ENCODE results near the gene ASCL1.

ASCL1 gene

DNA sequence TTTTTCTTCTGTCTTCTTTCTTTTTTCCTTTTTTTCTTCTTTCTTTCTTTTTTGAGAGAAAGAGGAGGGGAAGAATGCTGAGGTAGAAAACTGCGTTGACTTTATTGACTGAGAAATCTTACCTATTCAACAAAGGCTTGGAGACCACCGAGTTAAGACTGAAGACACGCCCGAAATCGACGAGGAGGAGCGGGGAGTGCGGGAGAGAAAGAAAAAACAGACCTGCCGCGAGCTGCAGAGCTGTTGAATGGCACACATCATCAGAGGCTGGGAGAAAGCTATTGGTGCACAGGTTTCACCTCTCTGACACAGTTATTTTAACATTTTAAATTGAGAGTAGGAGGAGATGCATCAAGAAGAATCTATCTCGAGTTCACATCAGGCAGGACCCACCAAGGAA is 5.1 kb downstream of the ASCL1 start:
- no peak for DNase-seq (ENCODE audit: extremely low read depth, low read depth)
- TF ChIP-seq, protein P1, sequence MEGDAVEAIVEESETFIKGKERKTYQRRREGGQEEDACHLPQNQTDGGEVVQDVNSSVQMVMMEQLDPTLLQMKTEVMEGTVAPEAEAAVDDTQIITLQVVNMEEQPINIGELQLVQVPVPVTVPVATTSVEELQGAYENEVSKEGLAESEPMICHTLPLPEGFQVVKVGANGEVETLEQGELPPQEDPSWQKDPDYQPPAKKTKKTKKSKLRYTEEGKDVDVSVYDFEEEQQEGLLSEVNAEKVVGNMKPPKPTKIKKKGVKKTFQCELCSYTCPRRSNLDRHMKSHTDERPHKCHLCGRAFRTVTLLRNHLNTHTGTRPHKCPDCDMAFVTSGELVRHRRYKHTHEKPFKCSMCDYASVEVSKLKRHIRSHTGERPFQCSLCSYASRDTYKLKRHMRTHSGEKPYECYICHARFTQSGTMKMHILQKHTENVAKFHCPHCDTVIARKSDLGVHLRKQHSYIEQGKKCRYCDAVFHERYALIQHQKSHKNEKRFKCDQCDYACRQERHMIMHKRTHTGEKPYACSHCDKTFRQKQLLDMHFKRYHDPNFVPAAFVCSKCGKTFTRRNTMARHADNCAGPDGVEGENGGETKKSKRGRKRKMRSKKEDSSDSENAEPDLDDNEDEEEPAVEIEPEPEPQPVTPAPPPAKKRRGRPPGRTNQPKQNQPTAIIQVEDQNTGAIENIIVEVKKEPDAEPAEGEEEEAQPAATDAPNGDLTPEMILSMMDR (IDR thresholded peaks at IDR 0.05; ENCODE audit: low read depth, low read length, missing control alignments) = no peak
- no peak overlapping the region for H3K4me3 ChIP-seq (replicated peaks; ENCODE audit: low read depth, low read length)

DNA sequence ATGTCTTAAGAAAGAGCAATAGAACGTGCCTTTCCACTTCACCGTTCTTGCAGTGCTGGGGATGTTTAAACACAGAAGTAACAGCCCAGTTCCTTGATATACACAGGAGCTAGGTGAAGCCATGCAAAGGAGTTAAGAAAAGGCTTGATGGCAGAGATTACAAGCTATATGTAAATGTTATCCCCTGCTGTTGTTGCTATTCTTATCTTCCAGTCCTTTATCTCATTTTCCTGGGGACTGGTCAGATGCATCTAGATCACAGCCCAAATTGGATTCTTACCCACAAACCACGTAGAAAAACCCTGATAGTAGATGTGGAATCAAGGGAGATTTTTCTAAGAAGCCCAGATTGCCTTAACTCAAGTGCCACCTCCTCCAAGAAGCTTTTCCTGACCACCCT is 5.5 kb downstream of the ASCL1 start:
- no peak overlapping the region for H3K4me3 ChIP-seq (replicated peaks; ENCODE audit: low read depth, low read length)
- no peak for DNase-seq (ENCODE audit: extremely low read depth, low read depth)
- TF ChIP-seq, protein P1 (IDR thresholded peaks at IDR 0.05; ENCODE audit: low read depth, low read length, missing control alignments) = no peak

- no peak overlapping the region for H3K4me3 ChIP-seq (replicated peaks; ENCODE audit: low read depth, low read length)
- TF ChIP-seq, protein P1 (IDR thresholded peaks at IDR 0.05; ENCODE audit: low read depth, low read length, missing control alignments) = no peak
- DNase-seq (ENCODE audit: extremely low read depth, low read depth) = no peak
Measured at GRCh38 chr12:102963796-102964195, 6.3 kb downstream of the ASCL1 start.

GRCh38 chr12:102964872-102965271 is 7.4 kb downstream of the ASCL1 start:
- no peak for DNase-seq (ENCODE audit: extremely low read depth, low read depth)
- no peak overlapping the region for H3K4me3 ChIP-seq (replicated peaks; ENCODE audit: low read depth, low read length)
- TF ChIP-seq, protein P1 (IDR thresholded peaks at IDR 0.05; ENCODE audit: low read depth, low read length, missing control alignments) = no peak

GRCh38 chr12:102965281-102966155 is 8.0 kb downstream of the ASCL1 start:
- TF ChIP-seq, protein P1 (IDR thresholded peaks at IDR 0.05; ENCODE audit: low read depth, low read length, missing control alignments) = no peak
- no peak overlapping the region for H3K4me3 ChIP-seq (replicated peaks; ENCODE audit: low read depth, low read length)
- no peak for DNase-seq (ENCODE audit: extremely low read depth, low read depth)

- TF ChIP-seq, protein P1 (IDR thresholded peaks at IDR 0.05; ENCODE audit: low read depth, low read length, missing control alignments) = no peak
- H3K4me3 ChIP-seq (replicated peaks; ENCODE audit: low read depth, low read length) = no peak overlapping the region
- DNase-seq (ENCODE audit: extremely low read depth, low read depth) = no peak
Measured at GRCh38 chr12:102966200-102966863, 8.9 kb downstream of the ASCL1 start.
